Mesenchymal stem cell (in vitro differentiated cells and primary cell): Measurements from ENCODE around the gene GGT6.
"Not testable (repeated sequence)": the region's sequence is repeated elsewhere in the genome, so short reads cannot be mapped to it uniquely, and the experiment has no call there.

Experiments used
- DNase-seq: peaks from one replicate; pipeline ENCODE4 v3.0.0-alpha.2; 2013
- H2AFZ ChIP-seq: one replicate; pipeline ENCODE4 v1.6.1; 2013; ENCODE audit warnings: low read depth, mild to moderate bottlenecking, control low read depth, inconsistent platforms, low read length, moderate library complexity
- H2AK5ac ChIP-seq: 2 replicates; pipeline ENCODE4 v1.6.1; 2013; ENCODE audit warnings: low read length, moderate library complexity, mild to moderate bottlenecking, inconsistent platforms; ENCODE audit not compliant: severe bottlenecking
- H2BK120ac ChIP-seq: one replicate; pipeline ENCODE4 v1.6.1; 2013; ENCODE audit warnings: low read depth, mild to moderate bottlenecking, inconsistent platforms, low read length, moderate library complexity
- H2BK12ac ChIP-seq, 2 experiments: one replicate each; pipeline ENCODE4 v1.6.1; 2013; ENCODE audit warnings: inconsistent platforms in 2 of 2, low read length in 2 of 2, mild to moderate bottlenecking in 2 of 2, moderate library complexity in 2 of 2, control low read depth in 1 of 2
- H2BK15ac ChIP-seq: one replicate; pipeline ENCODE4 v1.6.1; 2013; ENCODE audit warnings: mild to moderate bottlenecking, low read depth, inconsistent platforms; ENCODE audit not compliant: poor library complexity, severe bottlenecking
- H2BK5ac ChIP-seq: 2 replicates; pipeline ENCODE4 v1.6.1; 2013; ENCODE audit warnings: low read depth, mild to moderate bottlenecking, low read length, control low read depth, inconsistent platforms; ENCODE audit not compliant: poor library complexity, severe bottlenecking
- H3K14ac ChIP-seq, 2 experiments: one replicate each; pipeline ENCODE4 v1.6.1; 2013; ENCODE audit warnings: inconsistent platforms in 2 of 2, low read length in 2 of 2, control low read depth in 1 of 2, mild to moderate bottlenecking in 1 of 2, moderate library complexity in 1 of 2
- H3K18ac ChIP-seq, 2 experiments: one replicate each; pipeline ENCODE4 v1.6.1; 2013; ENCODE audit warnings: inconsistent platforms in 2 of 2, low read length in 2 of 2, control low read depth in 1 of 2, low read depth in 1 of 2, mild to moderate bottlenecking in 1 of 2
- H3K23ac ChIP-seq, 2 experiments: one replicate each; pipeline ENCODE4 v1.6.1; 2013; ENCODE audit warnings: inconsistent platforms in 2 of 2, low read length in 2 of 2, mild to moderate bottlenecking in 2 of 2, moderate library complexity in 2 of 2, control low read depth in 1 of 2
- H3K27ac ChIP-seq: 2 replicates; pipeline ENCODE4 v1.5.1; 2013; ENCODE audit warnings: mild to moderate bottlenecking, moderate library complexity, low read length, control low read depth, inconsistent platforms; ENCODE audit not compliant: poor library complexity, severe bottlenecking
- H3K27me3 ChIP-seq, 2 experiments: 2 replicates each; pipeline versions ENCODE4 v1.6.1 to v1.7.0; 2013; ENCODE audit warnings: low read length in 2 of 2, mild to moderate bottlenecking in 2 of 2, moderate library complexity in 2 of 2, control low read depth in 1 of 2, inconsistent platforms in 1 of 2; ENCODE audit not compliant: control insufficient read depth in 1 of 2, insufficient read depth in 1 of 2
- H3K36me3 ChIP-seq, 2 experiments: 2 replicates each; pipeline versions ENCODE4 v1.6.1 to v1.7.0; 2013; ENCODE audit warnings: low read length in 2 of 2, control low read depth in 1 of 2, inconsistent platforms in 1 of 2, low read depth in 1 of 2, mild to moderate bottlenecking in 1 of 2; ENCODE audit not compliant: insufficient read depth in 2 of 2, control insufficient read depth in 1 of 2
- H3K4ac ChIP-seq, 2 experiments: one replicate each; pipeline ENCODE4 v1.6.1; 2013; ENCODE audit warnings: inconsistent platforms in 2 of 2, low read length in 2 of 2, mild to moderate bottlenecking in 2 of 2, moderate library complexity in 2 of 2, control low read depth in 1 of 2, low read depth in 1 of 2
- H3K4me1 ChIP-seq: 2 replicates; pipeline ENCODE4 v1.6.1; 2013; ENCODE audit warnings: low read depth, low read length, control low read depth; ENCODE audit not compliant: control insufficient read depth, insufficient read depth
- H3K4me2 ChIP-seq: 2 replicates; pipeline ENCODE4 v1.6.1; 2013; ENCODE audit warnings: low read length, mild to moderate bottlenecking, inconsistent platforms; ENCODE audit not compliant: poor library complexity, severe bottlenecking
- H3K4me3 ChIP-seq, 2 experiments: 2 replicates each; pipeline versions ENCODE4 v1.5.1 to v1.7.0; 2013; ENCODE audit warnings: low read length in 2 of 2, mild to moderate bottlenecking in 2 of 2, control low read depth in 1 of 2, low read depth in 1 of 2; ENCODE audit not compliant: insufficient read depth in 1 of 2
- H3K79me1 ChIP-seq: replicated peaks from 2 replicates; pipeline ENCODE4 v1.6.1; 2013; ENCODE audit warnings: mild to moderate bottlenecking, control low read depth, low read length, inconsistent platforms; ENCODE audit not compliant: poor library complexity, severe bottlenecking
- H3K9ac ChIP-seq: 2 replicates; pipeline ENCODE4 v1.7.0; 2013; ENCODE audit warnings: mild to moderate bottlenecking, low read length, moderate library complexity
- H3K9me3 ChIP-seq: 2 replicates; pipeline ENCODE4 v1.7.0; 2013; ENCODE audit warnings: mild to moderate bottlenecking, low read length; ENCODE audit not compliant: control insufficient read depth
- H4K8ac ChIP-seq: one replicate; pipeline ENCODE4 v1.6.1; 2013; ENCODE audit warnings: inconsistent platforms, mild to moderate bottlenecking, low read length, moderate library complexity
- H4K91ac ChIP-seq: one replicate; pipeline ENCODE4 v1.6.1; 2013; ENCODE audit warnings: mild to moderate bottlenecking, low read length, inconsistent platforms
- WGBS: methylation state at CpG from one replicate; pipeline ENCODE4 v1.1.7; 2013; ENCODE audit warnings: mixed read lengths; 5-methylcytosine and 5-hydroxymethylcytosine counted together

Gene GGT6

DNA sequence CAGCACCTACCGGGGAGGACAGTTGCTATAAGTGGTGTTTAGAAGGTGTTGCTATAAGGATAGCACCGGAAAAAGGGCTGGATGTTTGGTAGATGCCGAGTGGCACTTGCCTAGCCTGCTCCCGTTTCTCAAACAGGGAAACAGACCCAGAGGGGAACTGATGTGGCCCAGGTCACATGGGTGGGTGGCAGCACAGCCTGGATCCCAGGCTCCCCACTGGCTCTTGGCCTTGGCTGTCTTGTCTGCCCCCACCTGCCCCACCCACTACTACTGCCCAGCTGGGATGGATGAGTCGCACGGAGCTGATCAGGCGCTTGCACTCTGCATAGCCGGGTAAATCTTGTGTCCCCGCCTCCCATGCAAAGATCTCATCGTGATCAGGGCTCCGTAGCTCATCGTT, 31.2 kb upstream of the GGT6 start:
- WGBS: 63% methylated on average over 12 of the region's 12 CpGs
- Histone ChIP-seq H3K36me3 (peaks cover 0 to 5% of the 10 kb centered on the region in 2 experiments), H3K14ac (peak overlapping the region in 1 of 2 experiments; percentile 72), H2AFZ (no peak overlapping the region), H3K23ac (no peak overlapping the region), H3K4me1 (peaks cover 11% of the 10 kb centered on the region), H2AK5ac (no peak overlapping the region), H3K27ac (no peak overlapping the region), H3K4me3 (no peak overlapping the region), H4K91ac (no peak overlapping the region), H3K79me1 (no peaks in the 10 kb centered on the region), H2BK12ac (no peak overlapping the region), H3K18ac (no peak overlapping the region), H3K4me2 (no peak overlapping the region), H3K27me3 (peaks cover 46 to 48% of the 10 kb centered on the region in 2 experiments), H2BK120ac (no peak overlapping the region), H3K9ac (no peak overlapping the region), H4K8ac (no peak overlapping the region), H3K9me3 (no peaks in the 10 kb centered on the region), H3K4ac (no peak overlapping the region), H2BK15ac (no peak overlapping the region), H2BK5ac (no peak overlapping the region)
- DNase-seq: peak; percentile 23

DNA sequence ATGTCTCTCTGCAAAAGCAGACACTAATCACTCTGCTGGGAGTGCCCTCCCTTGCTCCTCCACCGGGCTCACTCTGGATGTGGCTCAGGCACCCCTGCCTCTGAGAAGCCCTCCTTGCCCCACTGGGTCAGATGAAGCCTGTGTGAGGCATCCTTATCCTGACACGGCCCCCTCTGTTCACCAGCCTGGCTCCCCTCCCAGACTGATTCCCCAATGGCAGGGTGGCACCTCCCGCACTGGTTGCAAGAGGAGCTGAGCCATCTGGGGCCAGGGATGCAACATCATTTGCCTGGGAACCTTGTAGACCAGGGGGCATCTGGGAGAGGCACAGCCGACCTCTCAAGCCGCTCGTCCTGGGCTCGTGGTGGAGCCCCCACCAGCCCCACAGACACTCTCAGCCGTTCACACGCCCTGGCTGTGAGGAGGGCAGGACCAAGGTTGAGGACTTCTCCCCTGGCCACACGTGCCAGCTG, 30.6 kb upstream of the GGT6 start:
- Histone ChIP-seq H4K91ac (no peak overlapping the region), H3K9ac (no peak overlapping the region), H2BK5ac (no peak overlapping the region), H3K4me3 (no peak overlapping the region), H3K36me3 (peaks cover 0 to 3% of the 10 kb centered on the region in 2 experiments), H3K9me3 (no peaks in the 10 kb centered on the region), H2BK12ac (peak overlapping the region in 1 of 2 experiments; percentile 59), H2BK120ac (no peak overlapping the region), H2AK5ac (no peak overlapping the region), H4K8ac (no peak overlapping the region), H2AFZ (no peak overlapping the region), H3K23ac (no peak overlapping the region), H3K79me1 (no peaks in the 10 kb centered on the region), H2BK15ac (no peak overlapping the region), H3K4me2 (no peak overlapping the region), H3K14ac (no peak overlapping the region), H3K4me1 (peaks cover 12% of the 10 kb centered on the region), H3K27me3 (peaks cover 49 to 52% of the 10 kb centered on the region in 2 experiments), H3K27ac (no peak overlapping the region), H3K18ac (no peak overlapping the region), H3K4ac (no peak overlapping the region)
- 74% methylated on average over 10 of the region's 10 CpGs for WGBS
- no peak for DNase-seq

DNA sequence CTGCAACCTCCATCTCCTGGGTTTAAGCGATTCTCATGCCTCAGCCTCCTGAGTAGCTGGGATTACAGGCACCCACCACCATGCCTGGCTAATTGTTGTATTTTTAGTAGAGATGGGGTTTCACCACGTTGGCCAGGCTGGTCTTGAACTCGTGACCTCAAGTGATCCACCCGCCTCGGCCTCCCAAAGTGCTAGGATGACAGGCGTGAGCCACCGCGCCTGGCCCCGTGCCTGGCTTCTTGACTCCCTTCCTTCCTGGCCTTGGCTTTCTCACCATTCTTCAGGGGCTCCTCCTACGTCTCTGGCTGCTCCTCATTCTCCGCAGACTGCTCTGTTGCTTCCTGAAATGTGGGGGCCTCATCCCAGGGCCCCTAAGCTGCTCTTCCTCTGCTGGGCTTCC, 29.7 kb upstream of the GGT6 start:
- not testable (repeated sequence) for H3K4ac ChIP-seq, H2BK5ac ChIP-seq, H3K23ac ChIP-seq, H3K9me3 ChIP-seq, H2BK120ac ChIP-seq, H3K79me1 ChIP-seq, H3K36me3 ChIP-seq, H3K9ac ChIP-seq, DNase-seq, H2BK15ac ChIP-seq, H3K4me2 ChIP-seq, H4K8ac ChIP-seq, H2BK12ac ChIP-seq, H4K91ac ChIP-seq, H2AK5ac ChIP-seq, H3K14ac ChIP-seq, H3K27ac ChIP-seq, H2AFZ ChIP-seq, H3K18ac ChIP-seq, H3K4me3 ChIP-seq
- Histone ChIP-seq H3K4me1 (peaks cover 22% of the 10 kb centered on the region), H3K27me3 (peaks cover 49 to 62% of the 10 kb centered on the region in 2 experiments)
- 80% methylated on average over 10 of the region's 11 CpGs for WGBS

DNA sequence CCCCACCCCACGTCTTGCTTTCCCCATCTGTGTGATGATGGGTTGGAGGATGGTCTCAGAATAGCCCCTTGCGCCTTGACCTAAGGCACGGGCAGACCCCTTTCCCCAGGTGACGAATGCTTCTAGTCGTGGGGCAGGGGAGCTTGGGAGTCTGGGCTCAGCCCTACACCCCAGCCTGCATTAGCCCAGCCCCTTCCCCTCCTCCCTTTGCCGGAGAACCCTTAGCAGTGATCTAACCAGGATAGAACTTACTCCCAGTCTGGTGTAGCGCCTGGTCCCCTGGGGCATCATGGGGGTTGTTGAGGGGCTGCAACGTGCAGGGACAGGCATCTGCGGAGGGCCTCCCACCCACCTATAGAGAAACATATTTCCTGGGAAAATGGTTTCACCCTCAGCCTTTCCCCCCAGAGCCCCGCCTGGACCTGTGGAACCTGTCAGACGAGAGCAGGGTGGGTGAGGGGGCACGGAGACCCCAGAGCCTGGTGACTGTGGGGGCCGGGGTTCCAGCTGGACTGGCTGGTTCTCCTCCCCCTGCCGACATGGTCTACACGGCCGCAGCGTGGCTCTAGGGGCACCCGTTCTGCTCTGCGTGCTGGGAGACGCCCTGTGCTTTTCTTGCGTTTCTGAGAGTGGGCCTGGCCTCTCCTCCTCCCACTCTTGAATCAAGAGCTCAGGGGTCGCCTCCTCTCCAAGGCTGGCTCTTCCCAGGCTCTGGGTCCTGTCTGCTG, 28.7 kb upstream of the GGT6 start:
- no peak overlapping the region for H2AFZ ChIP-seq
- H3K9ac ChIP-seq: no peak overlapping the region
- H3K79me1 ChIP-seq: no peaks in the 10 kb centered on the region
- H2BK120ac ChIP-seq: no peak overlapping the region
- H3K4me1 ChIP-seq: peaks cover 31% of the 10 kb centered on the region
- no peak overlapping the region for H2AK5ac ChIP-seq
- peak overlapping the region in 1 of 2 experiments; percentile 9 for H3K4me3 ChIP-seq
- no peak overlapping the region for H3K4ac ChIP-seq
- H4K8ac ChIP-seq: no peak overlapping the region
- 86% methylated on average over 21 of the region's 22 CpGs for WGBS
- H3K14ac ChIP-seq: no peak overlapping the region
- H3K23ac ChIP-seq: peak overlapping the region in 1 of 2 experiments; percentile 28
- no peak overlapping the region for H3K4me2 ChIP-seq
- no peak for DNase-seq
- H2BK5ac ChIP-seq: no peak overlapping the region
- no peak overlapping the region for H4K91ac ChIP-seq
- no peak overlapping the region for H3K18ac ChIP-seq
- no peaks in the 10 kb centered on the region for H3K9me3 ChIP-seq
- peaks cover 49 to 68% of the 10 kb centered on the region in 2 experiments for H3K27me3 ChIP-seq
- no peak overlapping the region for H3K27ac ChIP-seq
- H3K36me3 ChIP-seq: no peaks in the 10 kb centered on the region
- peak overlapping the region in 1 of 2 experiments; percentile 43 for H2BK12ac ChIP-seq
- no peak overlapping the region for H2BK15ac ChIP-seq
